K562 (cell line): ENCODE data around the gene PDRG1. TPM values are rescaled to one million over a fixed set of nuclear protein-coding genes. Genes with fewer than 3 reads are reported as not detected.
A peak's percentile ranks its signal among the peaks of the same experiment; 100 is the strongest.

ENCODE experiments used
- ATAC-seq: fragments of 200-7000 bp; cut with Tn5 transposase; 3 replicates; pipeline ENCODE4 v1.9.1; 2020; ENCODE audit warnings: moderate library complexity
- BruUV-seq: library from RNA; stranded (reverse); fragments of 400-500 nt; replicated peaks from 2 replicates; lab custom pipeline; 2021; lab: Mats Ljungman, UMichigan
- CTCF ChIA-PET: fragments of 300-600 bp; formaldehyde crosslinking; extraction: SDS; loops from one replicate; lab custom pipeline; 2021; ENCODE audit warnings: low intra/inter-chr PET ratio; lab: Yijun Ruan, JAX
- POLR2A ChIA-PET: fragments of 300-600, 350-650 bp; sonication (Branson Sonifier 250); formaldehyde crosslinking; extraction: SDS; loops from one replicate; lab custom pipeline; 2021; ENCODE audit warnings: antibody characterized with exemption, inconsistent platforms; lab: Yijun Ruan, JAX
- DNase-seq, 4 experiments: peaks; one replicate each; pipeline versions ENCODE4 v3.0.0 to v3.0.0-alpha.2; 2011 to 2018; ENCODE audit warnings: low spot score in 3 of 4, mixed read lengths in 3 of 4; ENCODE audit errors: extremely low read depth in 1 of 4
- FAIRE-seq: peaks from 2 replicates; lab custom pipeline; 2011; peaks lifted over from hg19 to GRCh38; lab: Jason Lieb, UNC
- H2AFZ ChIP-seq: 2 replicates; pipeline ENCODE4 v1.6.0; 2011; ENCODE audit warnings: low read depth, low read length, control low read depth, inconsistent platforms
- H3K27ac ChIP-seq: fragments of 200-600 bp; 3 replicates; pipeline ENCODE4 v1.8.0; 2011; ENCODE audit warnings: low read depth, mild to moderate bottlenecking, control low read depth, inconsistent platforms, low read length, moderate library complexity, mixed read lengths; ENCODE audit errors: extremely low read depth
- H3K27me3 ChIP-seq, 2 experiments: fragments of 300-600 bp in 1 of 2; 2 replicates in 1 of 2; 3 replicates in 1 of 2; pipeline versions ENCODE4 v1.6.0 to v1.8.0; 2011; ENCODE audit warnings: inconsistent platforms in 2 of 2, low read length in 2 of 2, mild to moderate bottlenecking in 1 of 2, mixed read lengths in 1 of 2, moderate library complexity in 1 of 2; ENCODE audit not compliant: control insufficient read depth in 2 of 2, insufficient read depth in 2 of 2
- H3K36me3 ChIP-seq: fragments of 300-600 bp; 3 replicates; pipeline ENCODE4 v1.8.0; 2011; ENCODE audit warnings: mild to moderate bottlenecking, low read length, inconsistent platforms; ENCODE audit not compliant: control insufficient read depth, insufficient read depth
- H3K4me1 ChIP-seq, 2 experiments: fragments of 200-600 bp in 1 of 2; replicated peaks in 1 of 2; 2 replicates in 1 of 2; 3 replicates in 1 of 2; pipeline versions ENCODE4 v1.5.1 to v1.8.0; 2011; ENCODE audit warnings: inconsistent platforms in 2 of 2, low read length in 2 of 2, mild to moderate bottlenecking in 1 of 2, mixed read lengths in 1 of 2, moderate library complexity in 1 of 2; ENCODE audit not compliant: control insufficient read depth in 2 of 2, insufficient read depth in 2 of 2
- H3K4me2 ChIP-seq: 2 replicates; pipeline ENCODE4 v1.6.1; 2011; ENCODE audit warnings: low read length, control low read depth, inconsistent platforms, mixed read lengths; ENCODE audit not compliant: insufficient read depth
- H3K4me3 ChIP-seq: fragments of 200-600 bp; sonication (generic), shearing (Covaris generic); 2 replicates; pipeline ENCODE4 v1.5.1; 2016; ENCODE audit warnings: control low read depth, inconsistent platforms
- H3K79me2 ChIP-seq: fragments of 200-600 bp; 3 replicates; pipeline ENCODE4 v1.8.0; 2011; ENCODE audit warnings: low read length, inconsistent platforms; ENCODE audit not compliant: control insufficient read depth, insufficient read depth
- H3K9ac ChIP-seq, 2 experiments: 2 replicates each; pipeline versions ENCODE4 v1.6.0 to v1.6.1; 2011; ENCODE audit warnings: low read depth in 2 of 2, low read length in 2 of 2, control low read depth in 1 of 2, inconsistent platforms in 1 of 2, mild to moderate bottlenecking in 1 of 2, mixed read lengths in 1 of 2; ENCODE audit not compliant: insufficient read depth in 1 of 2
- H3K9me1 ChIP-seq: one replicate; pipeline ENCODE4 v1.6.0; 2011; ENCODE audit warnings: inconsistent platforms, mild to moderate bottlenecking, low read length, moderate library complexity; ENCODE audit not compliant: control insufficient read depth, insufficient read depth
- H3K9me3 ChIP-seq: replicated peaks from 2 replicates; pipeline ENCODE4 v1.5.1; 2011; ENCODE audit warnings: low read depth, low read length, inconsistent platforms; ENCODE audit not compliant: control insufficient read depth, insufficient read depth
- H4K20me1 ChIP-seq: replicated peaks from 2 replicates; pipeline ENCODE4 v1.6.1; 2011; ENCODE audit warnings: low read length, inconsistent platforms, mixed read lengths; ENCODE audit not compliant: control insufficient read depth, insufficient read depth
- JUNB ChIP-seq: fragments of 450-650 bp; formaldehyde crosslinking; conservative IDR thresholded peaks from 2 replicates; pipeline ENCODE4 v1.4.0; 2020; ENCODE audit warnings: mild to moderate bottlenecking
- PKNOX1 ChIP-seq: fragments of 450-650 bp; IDR thresholded peaks from 2 replicates; pipeline ENCODE4 v1.6.1; 2016
- WGBS: fragments of 100-300 bp; shearing (Covaris generic); methylation state at CpG from one replicate; pipeline ENCODE4 v1.1.6; 2016; ENCODE audit warnings: low coverage, mixed read lengths; ENCODE audit not compliant: insufficient coverage; ENCODE audit errors: missing lambda C conversion rate; 5-methylcytosine and 5-hydroxymethylcytosine counted together
- in situ Hi-C: fragments of 300-500 bp; cut with MboI; formaldehyde crosslinking; loops from 4 replicates; pipeline ENCODE4 v1.15.0; 2018; ENCODE audit warnings: inconsistent platforms, mixed read lengths
- intact Hi-C: fragments of 100-400 bp; cut with micrococcal nuclease; formaldehyde crosslinking; loops from 2 replicates; pipeline ENCODE4 v1.14.2; 2022
- polyA plus RNA-seq, 8 experiments: library from polyadenylated mRNA; depleted of rRNA in 4 of 8; stranded (reverse) in 5 of 8; unstranded in 3 of 8; fragments of >200 nt; fragmentation: Nextera tagmentation in 2 of 8; fragmentation: Illumina TruSeq in 1 of 8; extraction: Ambion mirVana in 2 of 8; extraction: Trizol in 1 of 8; gene quantifications; 2 replicates each; pipeline versions ENCODE4 v1.2.1 to v1.2.3, GENCODE V29; 2011 to 2014; ENCODE audit warnings: inconsistent platforms in 1 of 8, missing spikeins in 1 of 8
- total RNA-seq, 7 experiments: library from RNA; depleted of rRNA in 6 of 7; stranded (reverse); fragments of >200 nt in 6 of 7; fragmentation: Illumina TruSeq in 2 of 7; extraction: Trizol in 2 of 7; gene quantifications; 2 replicates each; pipeline versions ENCODE4 v1.2.1 to v1.2.3, GENCODE V29; 2011 to 2021; ENCODE audit warnings: low replicate concordance in 1 of 7
- TF ChIP-seq, protein P1 (sequence below): fragments of 250-450 bp; sonication (Bioruptor Pico); IDR thresholded peaks from 2 replicates; pipeline ENCODE4 v1.5.0; 2020; ENCODE audit warnings: mild to moderate bottlenecking

PDRG1 gene
- total and polyA plus RNA-seq, 9 of the 15 experiments (the other 6 are each of a cell fraction or from before 2014, with no cell fraction given) = 12.6 to 58.6 (median 26.1) TPM

DNA sequence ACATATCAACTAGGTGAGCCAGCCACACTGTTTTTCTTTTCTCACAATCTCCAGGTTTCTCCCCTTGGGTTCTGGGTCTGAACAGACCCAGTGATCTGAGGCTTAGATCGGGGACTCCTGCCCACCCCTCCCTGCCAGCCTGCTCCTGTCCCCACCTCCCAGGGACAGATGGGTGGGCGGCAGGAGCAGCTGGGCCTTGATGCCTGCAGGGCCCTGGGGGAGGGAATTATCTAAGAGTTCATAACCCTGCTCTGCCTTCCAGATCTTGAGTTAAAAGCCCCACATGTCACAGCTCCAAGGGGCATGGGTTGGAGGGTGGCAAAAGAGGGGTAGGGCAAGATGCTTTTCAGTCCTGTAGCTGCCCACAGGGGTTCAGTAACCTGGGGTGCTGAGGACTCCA, 10.9 kb upstream of the PDRG1 start:
- H3K9ac ChIP-seq = no peak overlapping the region
- H3K9me1 ChIP-seq = no peaks in the 10 kb centered on the region
- H4K20me1 ChIP-seq = peaks cover 5% of the 10 kb centered on the region
- H3K27ac ChIP-seq = no peak overlapping the region
- no peak for FAIRE-seq
- no peaks in the 10 kb centered on the region for H3K9me3 ChIP-seq
- intact Hi-C loops = no loop called here
- peaks cover 0 to 1% of the 10 kb centered on the region in 2 experiments; a peak in 2 of 5 replicates for H3K4me1 ChIP-seq
- no TSS peak for BruUV-seq
- DNase-seq = no peak
- peaks cover 21 to 25% of the 10 kb centered on the region in 2 experiments for H3K27me3 ChIP-seq
- no peak for TF ChIP-seq JUNB
- no peak for ATAC-seq
- no peak overlapping the region for H3K4me2 ChIP-seq
- in situ Hi-C loops = no loop called here
- no peaks in the 10 kb centered on the region for H3K36me3 ChIP-seq
- H3K4me3 ChIP-seq = no peak overlapping the region
- WGBS = 0% methylated on average over 2 of the region's 2 CpGs
- ChIA-PET CTCF (no interaction called here), POLR2A (interaction anchor here (0.7 kb wide), 1 partner anchor 16 kb away, joined by 3 read pairs; no protein-coding TSS in a partner anchor)
- H3K79me2 ChIP-seq = no peaks in the 10 kb centered on the region
- H2AFZ ChIP-seq = no peak overlapping the region

- H4K20me1 ChIP-seq = no peaks in the 10 kb centered on the region; the same call in 1 of the 2 replicates
- no peaks in the 10 kb centered on the region for H3K36me3 ChIP-seq
- ChIA-PET POLR2A (interaction anchor here (0.6 to 1.1 kb wide), 4 partner anchors 9 to 110 kb away, joined by 3 to 6 read pairs (median 4); no protein-coding TSS in a partner anchor), CTCF (no interaction called here)
- peaks cover 0 to 2% of the 10 kb centered on the region in 2 experiments; a peak in 3 of 5 replicates for H3K4me1 ChIP-seq
- no peak overlapping the region for H3K27ac ChIP-seq
- FAIRE-seq = no peak
- TF ChIP-seq PKNOX1 = 0 out of 2 replicates have a peak, but pooled peaks have one; percentile 7
- TF ChIP-seq, protein P1, sequence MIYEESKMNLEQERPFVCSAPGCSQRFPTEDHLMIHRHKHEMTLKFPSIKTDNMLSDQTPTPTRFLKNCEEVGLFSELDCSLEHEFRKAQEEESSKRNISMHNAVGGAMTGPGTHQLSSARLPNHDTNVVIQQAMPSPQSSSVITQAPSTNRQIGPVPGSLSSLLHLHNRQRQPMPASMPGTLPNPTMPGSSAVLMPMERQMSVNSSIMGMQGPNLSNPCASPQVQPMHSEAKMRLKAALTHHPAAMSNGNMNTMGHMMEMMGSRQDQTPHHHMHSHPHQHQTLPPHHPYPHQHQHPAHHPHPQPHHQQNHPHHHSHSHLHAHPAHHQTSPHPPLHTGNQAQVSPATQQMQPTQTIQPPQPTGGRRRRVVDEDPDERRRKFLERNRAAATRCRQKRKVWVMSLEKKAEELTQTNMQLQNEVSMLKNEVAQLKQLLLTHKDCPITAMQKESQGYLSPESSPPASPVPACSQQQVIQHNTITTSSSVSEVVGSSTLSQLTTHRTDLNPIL (CRISPR knock-in tag) = no peak
- H3K4me3 ChIP-seq = no peak overlapping the region
- BruUV-seq = no TSS peak
- peaks cover 0 to 3% of the 10 kb centered on the region in 2 experiments; a peak in 2 of 5 replicates for H3K27me3 ChIP-seq
- in situ Hi-C loops = no loop called here
- no peak overlapping the region for H2AFZ ChIP-seq
- 19% methylated on average over 11 of the region's 11 CpGs for WGBS
- H3K9me1 ChIP-seq = no peaks in the 10 kb centered on the region
- no peak overlapping the region; the same call in 1 of the 2 replicates for H3K4me2 ChIP-seq
- intact Hi-C loops = no loop called here
- DNase-seq = no peak
- H3K79me2 ChIP-seq = peaks cover under 1% of the 10 kb centered on the region; the same call in 1 of the 3 replicates
- H3K9ac ChIP-seq = peak overlapping the region in 1 of 2 experiments; percentile 73; a peak in 2 of 4 replicates
- peak; percentile 57; the same call in 1 of the 3 replicates for ATAC-seq
- no peaks in the 10 kb centered on the region for H3K9me3 ChIP-seq
Observed at GRCh38 chr20:31956556-31957526, 5.0 kb upstream of the PDRG1 start.
